ENCODE data around the gene NEUROD2. TPM values are rescaled to one million over a fixed set of nuclear protein-coding genes. Genes with fewer than 3 reads are reported as not detected.

Gene NEUROD2
- total RNA-seq, 2 donors from 2014 or later, result not detected

GRCh38 chr17:39599665-39600231, 8.0 kb downstream of the NEUROD2 start:
- Mint-ChIP-seq H3K36me3 (ENCODE audit: low read depth) (no peaks in the 10 kb centered on the region), H3K27ac (no peak overlapping the region), H3K9me3 (no peaks in the 10 kb centered on the region), H3K27me3 (ENCODE audit: insufficient read depth) (peaks cover 99% of the 10 kb centered on the region), H3K4me3 (no peak overlapping the region), H3K4me1 (peaks cover 3% of the 10 kb centered on the region)
- H3K9me3 ChIP-seq (ENCODE audit: control insufficient read depth, low read length), result no peaks in the 10 kb centered on the region
- H3K9ac ChIP-seq (ENCODE audit: extremely low read depth, low read length, poor library complexity, severe bottlenecking), result no peak overlapping the region
- H3K36me3 ChIP-seq (ENCODE audit: control insufficient read depth, insufficient read depth, low read length), result no peaks in the 10 kb centered on the region
- H3K4me3 ChIP-seq (ENCODE audit: low read length), result no peak overlapping the region
- no peak for TF ChIP-seq CTCF (conservative IDR thresholded peaks at IDR 0.05)
- peaks cover 100% of the 10 kb centered on the region for H3K27me3 ChIP-seq (ENCODE audit: control insufficient read depth, insufficient read depth, low read length, poor library complexity, severe bottlenecking)
- no peaks in the 10 kb centered on the region for H3K4me1 ChIP-seq (ENCODE audit: control insufficient read depth, insufficient read depth, low read length)
- DNase-seq, result peak; percentile 69
- no peak overlapping the region for H3K27ac ChIP-seq (ENCODE audit: low read depth, low read length)
- 3 to 4% methylated on average over 22 to 28 of the region's 28 CpGs for WGBS, 2 experiments (ENCODE audit: insufficient coverage in 1 of 2, insufficient read length in 1 of 2)

DNA sequence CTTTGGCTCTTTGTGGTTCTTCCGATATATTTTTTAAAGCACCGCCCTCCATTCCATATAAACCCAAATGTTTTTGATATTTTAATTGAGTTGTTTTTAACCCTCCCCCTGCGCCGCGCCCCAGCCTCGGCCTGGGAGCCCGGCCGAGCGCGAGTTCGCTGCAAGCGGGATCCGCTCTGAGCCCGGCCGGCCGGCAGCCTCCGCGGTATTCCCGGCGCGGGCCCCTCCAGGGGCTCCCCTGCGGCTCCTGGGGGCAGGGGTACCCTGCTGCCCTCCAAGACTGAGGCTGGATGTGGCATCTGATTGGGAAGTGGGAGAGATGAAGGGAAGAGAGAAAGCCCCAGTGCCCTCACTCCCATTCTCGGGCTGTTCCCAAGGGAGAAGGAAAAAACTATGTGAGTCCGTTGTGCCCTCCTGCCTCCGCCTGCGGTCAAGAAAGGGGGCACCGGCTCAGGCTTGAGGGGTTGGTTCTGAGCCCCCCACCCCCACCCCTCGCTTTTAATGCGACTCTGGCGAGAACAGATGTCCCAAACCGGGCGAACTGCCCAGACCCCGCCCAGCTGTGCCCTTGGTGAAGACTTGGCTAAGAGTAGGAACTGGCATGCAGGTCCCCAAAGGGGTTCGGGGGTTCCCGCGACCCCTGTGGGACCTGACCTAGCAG, 8.6 kb downstream of the NEUROD2 start:
- TF ChIP-seq CTCF (conservative IDR thresholded peaks at IDR 0.05), result no peak
- no peaks in the 10 kb centered on the region for H3K9me3 Mint-ChIP-seq
- H3K9me3 ChIP-seq (ENCODE audit: control insufficient read depth, low read length), result no peaks in the 10 kb centered on the region
- H3K4me3 Mint-ChIP-seq, result no peak overlapping the region
- H3K9ac ChIP-seq (ENCODE audit: extremely low read depth, low read length, poor library complexity, severe bottlenecking), result no peak overlapping the region
- H3K36me3 ChIP-seq (ENCODE audit: control insufficient read depth, insufficient read depth, low read length), result no peaks in the 10 kb centered on the region
- WGBS, 2 experiments (ENCODE audit: insufficient coverage in 1 of 2, insufficient read length in 1 of 2), result 0 to 2% methylated on average over 5 to 34 of the region's 36 CpGs
- H3K27me3 Mint-ChIP-seq (ENCODE audit: insufficient read depth), result peaks cover 100% of the 10 kb centered on the region
- peak; percentile 69 for DNase-seq
- H3K36me3 Mint-ChIP-seq (ENCODE audit: low read depth), result no peaks in the 10 kb centered on the region
- no peak overlapping the region for H3K27ac ChIP-seq (ENCODE audit: low read depth, low read length)
- H3K4me1 ChIP-seq (ENCODE audit: control insufficient read depth, insufficient read depth, low read length), result no peaks in the 10 kb centered on the region
- H3K27ac Mint-ChIP-seq, result no peak overlapping the region
- H3K4me1 Mint-ChIP-seq, result peaks cover 2% of the 10 kb centered on the region
- peaks cover 100% of the 10 kb centered on the region for H3K27me3 ChIP-seq (ENCODE audit: control insufficient read depth, insufficient read depth, low read length, poor library complexity, severe bottlenecking)
- H3K4me3 ChIP-seq (ENCODE audit: low read length), result no peak overlapping the region

GRCh38 chr17:39598630-39599003, 9.1 kb downstream of the NEUROD2 start:
- H3K9me3 ChIP-seq (ENCODE audit: control insufficient read depth, low read length), result no peaks in the 10 kb centered on the region
- Mint-ChIP-seq H3K27me3 (ENCODE audit: insufficient read depth) (peaks cover 100% of the 10 kb centered on the region), H3K4me1 (peaks cover 2% of the 10 kb centered on the region), H3K27ac (no peak overlapping the region), H3K9me3 (no peaks in the 10 kb centered on the region), H3K36me3 (ENCODE audit: low read depth) (no peaks in the 10 kb centered on the region), H3K4me3 (no peak overlapping the region)
- H3K4me1 ChIP-seq (ENCODE audit: control insufficient read depth, insufficient read depth, low read length), result no peaks in the 10 kb centered on the region
- WGBS, 2 experiments (ENCODE audit: insufficient coverage in 1 of 2, insufficient read length in 1 of 2), result 7% methylated on average over 17 of the region's 17 CpGs; no CpG with 5 or more reads in 1 of the 2 experiments
- DNase-seq, result peak; percentile 49
- H3K36me3 ChIP-seq (ENCODE audit: control insufficient read depth, insufficient read depth, low read length), result no peaks in the 10 kb centered on the region
- TF ChIP-seq CTCF (conservative IDR thresholded peaks at IDR 0.05), result no peak
- peaks cover 100% of the 10 kb centered on the region for H3K27me3 ChIP-seq (ENCODE audit: control insufficient read depth, insufficient read depth, low read length, poor library complexity, severe bottlenecking)
- no peak overlapping the region for H3K9ac ChIP-seq (ENCODE audit: extremely low read depth, low read length, poor library complexity, severe bottlenecking)
- no peak overlapping the region for H3K4me3 ChIP-seq (ENCODE audit: low read length)
- H3K27ac ChIP-seq (ENCODE audit: low read depth, low read length), result no peak overlapping the region

All from endodermal cell (in vitro differentiated cells).